Coronary artery (tissue), 2 donors: ENCODE results near the gene PPFIA2.

ENCODE experiments used
- DNase-seq: peaks from one replicate; pipeline ENCODE4 v3.0.0-alpha.2; 2017; ENCODE audit warnings: low spot score
- H3K27ac ChIP-seq, 2 donors: fragments of 200-600 bp; sonication (generic); one replicate each; pipeline ENCODE4 v1.5.1; 2016 to 2019
- H3K4me3 ChIP-seq: fragments of 200-600 bp; sonication (generic); 2 replicates; pipeline ENCODE4 v1.5.1; 2016; ENCODE audit warnings: mild to moderate bottlenecking, moderate library complexity
- CTCF ChIP-seq: fragments of 200-600 bp; sonication (generic); IDR thresholded peaks from one replicate; pipeline ENCODE4 v1.5.1; 2019; ENCODE audit warnings: antibody characterized with exemption

Gene PPFIA2

GRCh38 chr12:81502912-81503695, 256.0 kb downstream of the PPFIA2 start:
- Histone ChIP-seq H3K4me3 (no peak overlapping the region), H3K27ac (no peak overlapping the region)
- no peak for TF ChIP-seq CTCF
- no peak for DNase-seq

GRCh38 chr12:81500788-81501187, 258.4 kb downstream of the PPFIA2 start:
- Histone ChIP-seq H3K27ac (no peak overlapping the region), H3K4me3 (no peak overlapping the region)
- no peak for TF ChIP-seq CTCF
- DNase-seq = no peak

- no peak for TF ChIP-seq CTCF
- DNase-seq = no peak
- no peak overlapping the region for H3K27ac ChIP-seq
- H3K4me3 ChIP-seq = no peak overlapping the region
Measured at GRCh38 chr12:81499809-81500208, 259.3 kb downstream of the PPFIA2 start.

GRCh38 chr12:81492131-81492720, 266.9 kb downstream of the PPFIA2 start:
- no peak for DNase-seq
- no peak overlapping the region for H3K27ac ChIP-seq
- H3K4me3 ChIP-seq = no peak overlapping the region
- TF ChIP-seq CTCF = no peak

- no peak overlapping the region for H3K27ac ChIP-seq
Measured at GRCh38 chr12:81472934-81473333, 286.2 kb downstream of the PPFIA2 start.

GRCh38 chr12:81470923-81471322, 288.2 kb downstream of the PPFIA2 start:
- Histone ChIP-seq H3K27ac (no peak overlapping the region), H3K4me3 (no peak overlapping the region)
- no peak for DNase-seq
- no peak for TF ChIP-seq CTCF

More at GRCh38 chr12:81472934-81473333, 286.2 kb downstream of the PPFIA2 start:
- H3K4me3 ChIP-seq = no peak overlapping the region
- DNase-seq = no peak
- no peak for TF ChIP-seq CTCF

- no peak for TF ChIP-seq CTCF
- DNase-seq = no peak
- Histone ChIP-seq H3K27ac (no peak overlapping the region), H3K4me3 (no peak overlapping the region)
Measured at GRCh38 chr12:81468206-81468605, 290.9 kb downstream of the PPFIA2 start.
